WERI-Rb-1 (cell line): ENCODE results near the gene LHX3.

ENCODE experiments used
- DNase-seq: peaks from one replicate; pipeline ENCODE4 v3.0.0-alpha.2; 2020
- H3K27ac ChIP-seq: fragments of 250-450 bp; sonication (Bioruptor Pico); 2 replicates; pipeline ENCODE4 v1.5.1; 2020; ENCODE audit warnings: mild to moderate bottlenecking, moderate library complexity
- H3K27me3 ChIP-seq: fragments of 250-450 bp; sonication (Bioruptor Pico); 2 replicates; pipeline ENCODE4 v1.5.1; 2021; ENCODE audit warnings: mild to moderate bottlenecking, low read depth, moderate library complexity; ENCODE audit not compliant: insufficient read depth, severe bottlenecking
- H3K36me3 ChIP-seq: fragments of 250-450 bp; sonication (Bioruptor Pico); 2 replicates; pipeline ENCODE4 v1.5.1; 2020; ENCODE audit warnings: mild to moderate bottlenecking, moderate library complexity
- H3K4me3 ChIP-seq: 2 replicates; pipeline ENCODE4 v1.5.1; 2011; ENCODE audit warnings: low read depth, mild to moderate bottlenecking, control low read depth, low read length
- H3K9me3 ChIP-seq: fragments of 250-450 bp; sonication (Bioruptor Pico); 2 replicates; pipeline ENCODE4 v1.5.1; 2021; ENCODE audit warnings: mild to moderate bottlenecking, moderate library complexity; ENCODE audit not compliant: severe bottlenecking
- CTCF ChIP-seq: IDR thresholded peaks from 2 replicates; pipeline ENCODE4 v1.5.1; 2011; ENCODE audit warnings: low read depth, mild to moderate bottlenecking, control low read depth, inconsistent platforms, low read length

Gene LHX3

GRCh38 chr9:136170006-136170901 lies 34.7 kb downstream of the LHX3 start:
- Histone ChIP-seq H3K36me3 (no peaks in the 10 kb centered on the region), H3K27me3 (no peaks in the 10 kb centered on the region), H3K9me3 (peaks cover 10% of the 10 kb centered on the region), H3K27ac (peak overlapping the region; percentile 60), H3K4me3 (no peak overlapping the region)
- TF ChIP-seq CTCF = peak; percentile 90
- DNase-seq = peak; percentile 73

GRCh38 chr9:136169495-136169894 lies 35.4 kb downstream of the LHX3 start:
- Histone ChIP-seq H3K27me3 (no peaks in the 10 kb centered on the region), H3K4me3 (no peak overlapping the region)
- peak; percentile 6 for DNase-seq

GRCh38 chr9:136163248-136163850 lies 41.6 kb downstream of the LHX3 start:
- Histone ChIP-seq H3K27ac (no peak overlapping the region), H3K27me3 (no peaks in the 10 kb centered on the region), H3K9me3 (peaks cover 10% of the 10 kb centered on the region), H3K36me3 (no peaks in the 10 kb centered on the region), H3K4me3 (no peak overlapping the region)
- TF ChIP-seq CTCF = no peak
- no peak for DNase-seq

More at GRCh38 chr9:136169495-136169894, 35.4 kb downstream of the LHX3 start:
- H3K9me3 ChIP-seq = peaks cover 10% of the 10 kb centered on the region
- H3K27ac ChIP-seq = no peak overlapping the region; the same call in none of the 2 replicates
- TF ChIP-seq CTCF = no peak
- no peaks in the 10 kb centered on the region for H3K36me3 ChIP-seq

DNA sequence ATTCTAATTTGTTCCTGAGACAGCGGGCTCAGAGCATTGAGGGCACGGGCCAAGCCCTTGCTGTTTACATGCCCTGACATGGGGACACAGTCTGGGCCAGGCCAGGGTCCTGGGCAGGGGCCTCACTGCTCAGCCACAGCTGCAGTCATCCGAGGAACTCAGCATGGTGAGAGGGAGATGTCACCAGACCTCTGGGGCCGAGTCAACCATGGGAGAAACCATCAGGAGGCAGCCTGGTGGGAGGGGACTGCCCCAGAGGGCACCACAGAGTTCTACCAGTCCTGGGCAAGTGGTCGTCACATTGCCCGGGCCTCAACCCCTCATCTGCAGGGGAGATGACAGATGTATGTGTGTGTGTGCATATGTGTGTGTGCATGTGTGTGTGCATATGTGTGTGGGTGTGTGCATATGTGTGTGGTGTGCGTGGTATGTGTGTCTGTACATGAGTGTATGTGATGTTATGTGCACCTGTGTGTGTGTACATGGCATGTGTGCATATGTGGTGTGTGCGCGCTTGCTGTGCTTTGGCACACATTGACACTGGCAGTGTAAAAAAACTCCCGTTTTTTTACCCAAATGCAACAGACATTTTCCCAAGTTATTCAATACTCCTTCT lies 43.8 kb downstream of the LHX3 start:
- Histone ChIP-seq H3K27ac (peak overlapping the region; percentile 86), H3K36me3 (no peaks in the 10 kb centered on the region), H3K4me3 (no peak overlapping the region; the same call in 1 of the 2 replicates), H3K27me3 (no peaks in the 10 kb centered on the region), H3K9me3 (peaks cover 6% of the 10 kb centered on the region)
- no peak for TF ChIP-seq CTCF
- DNase-seq = no peak

GRCh38 chr9:136160381-136160841 lies 44.5 kb downstream of the LHX3 start:
- H3K27ac ChIP-seq = peak overlapping the region; percentile 86
- H3K4me3 ChIP-seq = no peak overlapping the region
- peak; percentile 86 for DNase-seq
- no peaks in the 10 kb centered on the region for H3K9me3 ChIP-seq
- H3K36me3 ChIP-seq = no peaks in the 10 kb centered on the region
- H3K27me3 ChIP-seq = no peaks in the 10 kb centered on the region
- no peak for TF ChIP-seq CTCF
